Adipose tissue (tissue), 3 donors: ENCODE data around the gene OR8K1. TPM values are rescaled to one million over a fixed set of nuclear protein-coding genes. Genes with fewer than 3 reads are reported as not detected.

Experiments
- H3K27ac ChIP-seq: one replicate; pipeline ENCODE4 v1.5.1; 2013; ENCODE audit warnings: low read depth, low read length
- WGBS, 3 donors: extraction: QIAGEN DNeasy Blood & Tissue Kit; methylation state at CpG; one replicate each; pipeline ENCODE4 v1.1.7; 2013; 5-methylcytosine and 5-hydroxymethylcytosine counted together
- polyA plus RNA-seq, 3 donors: library from polyadenylated mRNA; stranded (reverse); fragments of 200-250 nt; gene quantifications; one replicate each; pipeline ENCODE4 v1.2.3, GENCODE V29; 2013
- donor health status: healthy with polysubstance abuse.
- donor health status: Bipolar disorder and iron deficiency.
- donor health status: healthy.

Gene OR8K1
- polyA plus RNA-seq = not detected

DNA sequence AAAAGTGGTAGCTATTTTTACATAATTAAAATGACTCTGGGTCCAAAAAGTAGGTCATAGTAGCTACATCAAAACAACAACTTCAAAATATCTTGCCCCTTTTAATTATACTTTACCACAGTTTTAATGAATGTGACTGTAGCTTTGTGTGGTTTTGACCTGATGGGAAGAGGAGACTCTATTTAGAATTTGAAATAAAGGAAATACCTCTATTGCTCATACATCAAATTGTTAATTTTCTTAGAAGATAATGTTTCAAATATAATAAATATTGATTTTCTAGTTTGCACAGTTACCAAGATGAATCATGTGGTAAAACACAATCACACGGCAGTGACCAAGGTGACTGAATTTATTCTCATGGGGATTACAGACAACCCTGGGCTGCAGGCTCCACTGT is at the start of gene OR8K1:
TSS of gene OR8K1 (plus strand) at position 301 of the 400 bp plus-strand sequence. CDS start at position 301, 0 bp downstream.
- H3K27ac ChIP-seq = no peak within 1 kb of the TSS
- WGBS, 3 donors = 63 to 93% (median 92%) methylated on average over 1 of the region's 1 CpG

DNA sequence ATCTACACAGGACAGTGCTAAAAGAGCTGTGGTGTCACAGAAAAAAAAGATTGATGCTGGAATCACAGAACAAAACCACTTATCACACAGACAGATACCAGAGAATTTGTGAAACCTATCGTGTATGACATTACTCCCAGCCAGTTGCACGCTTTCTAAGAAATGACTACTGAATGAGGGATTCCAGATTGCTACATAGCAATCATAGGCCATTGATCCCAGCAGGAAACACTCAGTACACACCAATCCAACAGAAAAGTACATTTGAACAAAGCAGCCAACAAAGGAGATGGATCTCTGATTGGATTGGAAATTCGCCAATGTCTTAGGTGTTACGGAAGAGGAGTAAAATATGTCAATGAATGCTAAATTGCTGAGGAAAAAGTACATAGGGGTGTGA is 48.9 kb upstream of the OR8K1 start:
- no peak overlapping the region for H3K27ac ChIP-seq
- WGBS, 3 donors = 80 to 86% (median 84%) methylated on average over 4 of the region's 4 CpGs

DNA sequence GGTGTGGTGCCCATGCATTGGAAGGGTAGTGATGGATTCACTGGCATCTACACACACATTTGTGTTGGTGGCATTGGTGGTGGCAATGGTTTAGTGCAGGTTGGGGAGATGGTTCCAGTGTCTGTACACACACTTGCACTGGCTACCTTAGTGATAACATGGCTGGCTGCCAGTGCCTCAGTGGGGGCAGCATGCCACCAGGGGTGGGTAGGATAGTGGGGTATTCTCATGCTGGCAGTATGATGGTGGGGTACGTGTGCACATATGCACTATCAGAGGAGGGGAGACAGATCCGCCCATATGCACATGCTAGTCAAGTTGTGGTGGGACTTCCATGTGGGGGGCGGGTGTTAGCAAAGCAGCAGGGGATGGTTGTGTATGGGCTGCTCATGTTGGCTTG is 38.0 kb upstream of the OR8K1 start:
- H3K27ac ChIP-seq = no peak overlapping the region
- 84 to 85% (median 84%) methylated on average over 3 of the region's 3 CpGs for WGBS, 3 donors

DNA sequence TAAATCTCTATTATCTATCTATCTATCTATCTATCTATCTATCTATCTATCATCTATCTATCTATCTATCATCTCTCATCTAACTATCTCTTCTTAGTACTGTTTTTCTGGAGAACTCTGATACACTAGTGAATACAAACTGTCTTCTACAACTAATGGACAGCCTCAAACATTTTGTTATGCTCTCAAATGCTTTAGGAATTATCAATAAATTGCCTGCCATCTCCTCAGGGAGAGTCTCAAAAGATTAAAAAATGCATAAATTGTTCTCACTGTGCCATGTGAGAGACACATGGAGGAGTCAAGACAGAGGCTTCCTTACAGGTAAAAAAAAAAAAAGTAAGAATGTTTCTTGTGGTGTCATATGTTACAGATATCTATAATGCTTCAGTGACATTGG is 31.0 kb upstream of the OR8K1 start, which contains the start of gene OR8K3:
TSS of gene OR8K3 (plus strand) at position 301 of the 400 bp plus-strand sequence. CDS start 3,163 bp downstream, outside the sequence.
- no peak within 1 kb of the TSS for H3K27ac ChIP-seq

GRCh38 chr11:56331861-56332491 is 13.9 kb upstream of the OR8K1 start:
- 89 to 90% (median 90%) methylated on average over 26 to 34 of the region's 34 CpGs for WGBS, 3 donors

GRCh38 chr11:56333156-56333555 is 12.7 kb upstream of the OR8K1 start:
- WGBS, 3 donors = 70 to 80% (median 73%) methylated on average over 3 of the region's 3 CpGs
- H3K27ac ChIP-seq = no peak overlapping the region

More at GRCh38 chr11:56331861-56332491, 13.9 kb upstream of the OR8K1 start:
- H3K27ac ChIP-seq = no peak overlapping the region

GRCh38 chr11:56340289-56340688 is 5.5 kb upstream of the OR8K1 start:
- H3K27ac ChIP-seq = no peak overlapping the region

DNA sequence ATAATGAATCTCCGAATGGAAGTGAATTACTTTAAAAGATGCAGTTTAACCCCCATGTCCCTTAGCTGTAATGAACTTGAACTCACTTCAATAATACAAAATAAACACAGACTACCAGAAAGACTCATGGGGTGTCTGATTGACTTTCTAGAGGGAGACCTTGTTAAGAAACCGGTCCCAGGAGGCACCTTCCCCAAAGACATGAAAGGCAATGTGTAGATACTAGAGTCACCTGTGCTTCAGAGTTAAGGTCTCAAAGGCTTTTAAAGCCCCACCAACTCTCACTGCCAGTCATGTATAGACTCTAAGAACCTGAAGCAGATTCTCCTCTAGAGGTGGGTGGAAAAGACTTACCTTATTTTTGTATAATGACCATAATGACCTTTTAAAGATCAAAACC is 8.2 kb downstream of the OR8K1 start, which contains the start of gene OR8J1:
TSS of gene OR8J1 (plus strand) at position 301 of the 400 bp plus-strand sequence. CDS start 5,956 bp downstream, outside the sequence.
- 41 to 80% (median 62%) methylated on average over 2 of the region's 2 CpGs for WGBS, 3 donors
- no peak within 1 kb of the TSS for H3K27ac ChIP-seq

- no peak within 1 kb of the TSS for H3K27ac ChIP-seq
- WGBS, 3 donors = 70 to 76% (median 75%) methylated on average over 2 of the region's 2 CpGs
Observed at GRCh38 chr11:56375324-56375723, 29.5 kb downstream of the OR8K1 start, which contains the start of gene OR8U1. Gene OR8U1 (plus strand): TSS chr11:56375624. CDS start chr11:56375624, 0 bp downstream.

- WGBS, 3 donors = 62 to 87% (median 84%) methylated on average over 2 of the region's 2 CpGs
- no peak overlapping the region for H3K27ac ChIP-seq
Observed at GRCh38 chr11:56380120-56380519, 34.3 kb downstream of the OR8K1 start.

DNA sequence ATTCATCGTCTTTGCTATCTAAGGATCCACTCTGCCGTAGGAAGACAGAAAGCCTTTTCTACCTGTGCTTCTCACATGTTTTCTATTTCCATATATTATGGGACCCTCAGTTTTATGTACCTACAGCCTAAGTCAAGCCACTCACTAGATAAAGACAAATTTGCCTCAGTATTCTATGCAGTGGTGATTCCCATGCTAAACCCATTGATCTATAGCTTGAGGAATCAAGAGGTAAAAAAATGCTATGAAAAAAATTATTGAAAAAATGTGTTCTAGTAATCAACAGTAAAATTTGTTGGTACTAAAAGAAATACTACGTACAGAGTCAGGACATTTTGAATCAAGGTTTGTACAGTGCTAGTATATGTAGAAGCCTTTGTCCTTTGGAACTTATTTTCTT is 48.5 kb downstream of the OR8K1 start:
- WGBS, 3 donors = 82 to 89% (median 88%) methylated on average over 3 of the region's 3 CpGs

DNA sequence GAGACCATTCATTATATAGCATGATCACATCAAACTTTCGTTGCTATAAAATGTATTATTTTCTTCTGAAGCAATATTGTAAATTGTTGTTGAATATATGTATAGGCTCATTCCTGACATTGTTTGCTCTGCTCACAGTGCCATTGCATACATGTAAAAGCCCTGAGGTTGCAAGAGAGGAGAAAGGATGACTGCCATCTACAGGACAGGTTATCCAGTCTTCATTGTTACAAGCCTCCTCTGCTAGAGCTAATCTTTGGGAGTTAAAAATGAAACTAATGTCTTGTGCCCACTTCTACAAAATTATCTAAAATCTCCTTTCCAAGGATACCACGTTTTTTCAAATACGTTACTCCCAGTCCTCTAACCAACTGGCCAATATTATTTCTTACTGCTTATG is 50.2 kb downstream of the OR8K1 start:
- 57 to 73% (median 68%) methylated on average over 3 of the region's 3 CpGs for WGBS, 3 donors
- no peak overlapping the region for H3K27ac ChIP-seq

More for the DNA sequence above, 48.5 kb downstream of the OR8K1 start:
- no peak overlapping the region for H3K27ac ChIP-seq

Other genes with a start within 250 kb of the OR8K1 start
- not detected for gene OR8H2, start 242.4 kb upstream of the OR8K1 start, polyA plus RNA-seq
- gene OR8H3, start 223.7 kb upstream of the OR8K1 start, polyA plus RNA-seq = not detected
- gene OR8J3, start 205.8 kb upstream of the OR8K1 start, polyA plus RNA-seq = not detected
- not detected for gene OR8K5, start 185.7 kb upstream of the OR8K1 start, polyA plus RNA-seq
- not detected for gene OR5J2, start 169.4 kb upstream of the OR8K1 start, polyA plus RNA-seq
- not detected for gene OR5T2, start 111.8 kb upstream of the OR8K1 start, polyA plus RNA-seq
- gene OR5T3, start 93.8 kb upstream of the OR8K1 start, polyA plus RNA-seq = not detected
- not detected for gene OR5T1, start 71.9 kb upstream of the OR8K1 start, polyA plus RNA-seq
- gene OR8H1, start 53.8 kb upstream of the OR8K1 start, polyA plus RNA-seq = not detected
- gene OR8K3, start 30.9 kb upstream of the OR8K1 start, polyA plus RNA-seq = not detected
- not detected for gene OR8J1, start 8.3 kb downstream of the OR8K1 start, polyA plus RNA-seq
- not detected for gene OR8U1, start 29.6 kb downstream of the OR8K1 start, polyA plus RNA-seq
- not detected for gene OR5AL1, start 66.7 kb downstream of the OR8K1 start, polyA plus RNA-seq
- gene OR5M3, start 127.3 kb downstream of the OR8K1 start, polyA plus RNA-seq = not detected
- gene OR5M8, start 145.3 kb downstream of the OR8K1 start, polyA plus RNA-seq = not detected
- not detected for gene OR5M11, start 197.2 kb downstream of the OR8K1 start, polyA plus RNA-seq
- gene OR5M10, start 231.7 kb downstream of the OR8K1 start, polyA plus RNA-seq = not detected